Neural progenitor cell (in vitro differentiated cells): ENCODE measurements around the gene SLC4A11. TPM values are rescaled to one million over a fixed set of nuclear protein-coding genes. Genes with fewer than 3 reads are reported as not detected.

ENCODE experiments used
- DNase-seq: peaks from one replicate; pipeline ENCODE4 v3.0.0-alpha.2; 2016; ENCODE audit warnings: low spot score
- H2AFZ ChIP-seq: fragments of 200-600 bp; sonication (generic); replicated peaks from 2 replicates; pipeline ENCODE4 v1.6.1; 2016; ENCODE audit warnings: antibody characterized with exemption
- H3F3A ChIP-seq: fragments of 200-600 bp; sonication (generic); 2 replicates; pipeline ENCODE4 v1.6.1; 2016; ENCODE audit warnings: antibody characterized with exemption, low read depth
- H3K27ac ChIP-seq: fragments of 200-600 bp; sonication (generic); 2 replicates; pipeline ENCODE4 v1.5.1; 2016; ENCODE audit warnings: mild to moderate bottlenecking
- H3K27me3 ChIP-seq: fragments of 200-600 bp; sonication (generic); 2 replicates; pipeline ENCODE4 v1.6.1; 2016; ENCODE audit warnings: mild to moderate bottlenecking, moderate library complexity
- H3K36me3 ChIP-seq: fragments of 200-600 bp; sonication (generic); 2 replicates; pipeline ENCODE4 v1.5.1; 2016
- H3K4me1 ChIP-seq: fragments of 200-600 bp; sonication (generic); 2 replicates; pipeline ENCODE4 v1.6.1; 2016; ENCODE audit warnings: mixed run types
- H3K4me2 ChIP-seq: fragments of 200-600 bp; sonication (generic); 2 replicates; pipeline ENCODE4 v1.6.1; 2016
- H3K4me3 ChIP-seq: fragments of 200-600 bp; sonication (generic); 2 replicates; pipeline ENCODE4 v1.5.1; 2016
- H3K79me2 ChIP-seq: fragments of 200-600 bp; sonication (generic); 2 replicates; pipeline ENCODE4 v1.6.1; 2016; ENCODE audit warnings: low read depth
- H3K9ac ChIP-seq: fragments of 200-600 bp; sonication (generic); 2 replicates; pipeline ENCODE4 v1.6.1; 2016
- H3K9me3 ChIP-seq: fragments of 200-600 bp; sonication (generic); 2 replicates; pipeline ENCODE4 v1.5.1; 2016; ENCODE audit warnings: low read depth
- H4K20me1 ChIP-seq: fragments of 200-600 bp; sonication (generic); 2 replicates; pipeline ENCODE4 v1.6.1; 2016; ENCODE audit warnings: low read depth
- H3K27ac Mint-ChIP-seq: 3 replicates; pipeline ENCODE4 v1.8.0; 2021; ENCODE audit warnings: mixed read lengths
- H3K27me3 Mint-ChIP-seq: 2 replicates; pipeline ENCODE4 v1.8.0; 2022; ENCODE audit warnings: low read depth, mild to moderate bottlenecking, inconsistent platforms, moderate library complexity, mixed read lengths; ENCODE audit not compliant: insufficient read depth
- H3K36me3 Mint-ChIP-seq: 3 replicates; pipeline ENCODE4 v1.8.0; 2021; ENCODE audit warnings: mixed read lengths
- H3K4me1 Mint-ChIP-seq: 3 replicates; pipeline ENCODE4 v1.8.0; 2021; ENCODE audit warnings: mixed read lengths
- H3K4me3 Mint-ChIP-seq: 3 replicates; pipeline ENCODE4 v1.8.0; 2021; ENCODE audit warnings: mild to moderate bottlenecking, moderate library complexity, mixed read lengths
- H3K9me3 Mint-ChIP-seq: 3 replicates; pipeline ENCODE4 v1.8.0; 2020; ENCODE audit warnings: mixed read lengths
- CTCF ChIP-seq: fragments of 200-600 bp; sonication (generic); IDR thresholded peaks from 2 replicates; pipeline ENCODE4 v1.5.1; 2017; ENCODE audit warnings: antibody characterized with exemption, mild to moderate bottlenecking
- EZH2 ChIP-seq: fragments of 200-600 bp; sonication (generic); IDR thresholded peaks from 2 replicates; pipeline ENCODE4 v1.6.1; 2017; ENCODE audit warnings: antibody characterized with exemption, mild to moderate bottlenecking, moderate library complexity
- EZH2phosphoT487 ChIP-seq: fragments of 200-600 bp; sonication (generic); IDR thresholded peaks from 2 replicates; pipeline ENCODE4 v1.6.1; 2017; ENCODE audit warnings: antibody characterized with exemption
- total RNA-seq: library from RNA; depleted of rRNA; stranded (reverse); fragments of >200 nt; gene quantifications from 2 replicates; pipeline ENCODE4 v1.2.3, GENCODE V29; 2015; ENCODE audit warnings: low replicate concordance

Gene SLC4A11
- total RNA-seq, 1 donor from 2014 or later = 0.95 TPM

- Histone ChIP-seq H3K4me2 (no peak overlapping the region), H2AFZ (no peak overlapping the region), H3K4me3 (no peak overlapping the region), H3K9ac (no peak overlapping the region), H3K27me3 (no peaks in the 10 kb centered on the region), H4K20me1 (no peaks in the 10 kb centered on the region), H3K36me3 (no peaks in the 10 kb centered on the region), H3K9me3 (no peaks in the 10 kb centered on the region), H3K27ac (no peak overlapping the region), H3F3A (peaks cover 20% of the 10 kb centered on the region), H3K4me1 (peaks cover 10% of the 10 kb centered on the region), H3K79me2 (peaks cover 10% of the 10 kb centered on the region)
- peaks cover 16% of the 10 kb centered on the region for H3K4me1 Mint-ChIP-seq
- H3K4me3 Mint-ChIP-seq = no peak overlapping the region
- TF ChIP-seq EZH2 (no peak), CTCF (no peak), EZH2phosphoT487 (no peak)
- H3K27me3 Mint-ChIP-seq = peaks cover 6% of the 10 kb centered on the region
- H3K36me3 Mint-ChIP-seq = no peaks in the 10 kb centered on the region
- H3K9me3 Mint-ChIP-seq = no peaks in the 10 kb centered on the region
- DNase-seq = no peak
- no peak overlapping the region for H3K27ac Mint-ChIP-seq
These were observed 61.1 kb downstream of the SLC4A11 start for GRCh38 chr20:3177746-3178485.

Other genes starting within 250 kb of the SLC4A11 start
- 0.37 TPM in 1 of 2 replicates, not detected in the other for gene GNRH2, start 195.6 kb downstream of the SLC4A11 start, total RNA-seq
- gene MRPS26, start 193.1 kb downstream of the SLC4A11 start, total RNA-seq = 37.0 and 71.8 TPM in 2 replicates
- not detected in 2 replicates for gene OXT, start 167.6 kb downstream of the SLC4A11 start, total RNA-seq
- gene AVP, start 154.5 kb downstream of the SLC4A11 start, total RNA-seq = not detected in 2 replicates
- gene FASTKD5, start 79.3 kb downstream of the SLC4A11 start, total RNA-seq = 13.2 and 17.7 TPM in 2 replicates
- 3.7 and 6.2 TPM in 2 replicates for gene UBOX5, start 79.3 kb downstream of the SLC4A11 start, total RNA-seq
- gene LZTS3, start 65.6 kb downstream of the SLC4A11 start, total RNA-seq = 3.7 and 12.5 TPM in 2 replicates
- 27.9 and 58.4 TPM in 2 replicates for gene DDRGK1, start 34.5 kb downstream of the SLC4A11 start, total RNA-seq
- 18.2 and 27.7 TPM in 2 replicates for gene ITPA, start 29.7 kb downstream of the SLC4A11 start, total RNA-seq
- 14.1 and 15.1 TPM in 2 replicates for gene DNAAF9, start 168.5 kb upstream of the SLC4A11 start, total RNA-seq
- 31.2 and 36.8 TPM in 2 replicates for gene ATRN, start 231.8 kb upstream of the SLC4A11 start, total RNA-seq